C4-2B (cell line): ENCODE measurements around the gene SSR2.

Experiments
- H3K27ac ChIP-seq: fragments of 450-650 bp; 2 replicates; pipeline ENCODE4 v1.5.1; 2017
- CTCF ChIP-seq: fragments of 450-650 bp; conservative IDR thresholded peaks from 2 replicates; pipeline ENCODE4 v1.5.1; 2017; ENCODE audit warnings: mild to moderate bottlenecking
- ZFX ChIP-seq: fragments of 450-650 bp; IDR thresholded peaks from 2 replicates; pipeline ENCODE4 v1.6.1; 2017

SSR2 gene

GRCh38 chr1:155984341-155984740 is 36.4 kb downstream of the SSR2 start:
- no peak overlapping the region for H3K27ac ChIP-seq
- TF ChIP-seq CTCF (no peak), ZFX (no peak)

- no peak for TF ChIP-seq ZFX
- no peak for TF ChIP-seq CTCF
- H3K27ac ChIP-seq, result no peak overlapping the region; the same call in 1 of the 2 replicates
These were observed 37.3 kb downstream of the SSR2 start for GRCh38 chr1:155983191-155984024.

- H3K27ac ChIP-seq, result no peak overlapping the region
- TF ChIP-seq ZFX, result no peak
- TF ChIP-seq CTCF, result no peak
These were observed 38.6 kb downstream of the SSR2 start for GRCh38 chr1:155982106-155982505.

- TF ChIP-seq ZFX (no peak), CTCF (no peak)
- no peak overlapping the region for H3K27ac ChIP-seq
These were observed 39.3 kb downstream of the SSR2 start for GRCh38 chr1:155981266-155982088.

GRCh38 chr1:155979597-155980343 is 41.0 kb downstream of the SSR2 start:
- no peak for TF ChIP-seq CTCF
- TF ChIP-seq ZFX, result no peak
- peak overlapping the region; percentile 4; the same call in 1 of the 2 replicates for H3K27ac ChIP-seq

GRCh38 chr1:155978973-155979429 is 41.8 kb downstream of the SSR2 start:
- H3K27ac ChIP-seq, result peak overlapping the region; percentile 81

More at GRCh38 chr1:155978973-155979429, 41.8 kb downstream of the SSR2 start:
- TF ChIP-seq ZFX, result no peak
- TF ChIP-seq CTCF, result no peak
